Right ventricle myocardium inferior (tissue), 1 donor: ENCODE data around the gene ADAMTS5. TPM values are rescaled to one million over a fixed set of nuclear protein-coding genes. Genes with fewer than 3 reads are reported as not detected.
A peak's percentile ranks its signal among the peaks of the same experiment; 100 is the strongest.

ENCODE experiments used
- ATAC-seq: fragments of 200-7000 bp; cut with Tn5 transposase; one replicate; pipeline ENCODE4 v1.9.1; 2020; ENCODE audit warnings: mild to moderate bottlenecking, moderate library complexity
- DNase-seq: peaks from one replicate; pipeline ENCODE4 v3.0.0; 2021; ENCODE audit errors: missing footprints
- intact Hi-C: fragments of 100-400 bp; cut with DNase I; formaldehyde crosslinking; loops from one replicate; pipeline ENCODE4 v1.11.0; 2022
- total RNA-seq: library from RNA; stranded (reverse); fragmentation: NEBNext Ultra II Directional; extraction: Animal tissue kit (Norgen Biotek cat#: 25700); gene quantifications from one replicate; pipeline ENCODE4 v1.2.1, GENCODE V29; 2021
- donor health status: DM: no; HTN: yes; CAD: no; lungs with severe emphysema.

ADAMTS5 gene
- total RNA-seq, 1 donor from 2014 or later = 3.6 TPM

- no peak for DNase-seq
- intact Hi-C loops = no loop called here
- no peak for ATAC-seq
Measured at GRCh38 chr21:26954662-26955121, 12.2 kb downstream of the ADAMTS5 start.

GRCh38 chr21:26952374-26953066, 14.4 kb downstream of the ADAMTS5 start:
- intact Hi-C loops = no loop called here
- DNase-seq (no peak), ATAC-seq (no peak)

- intact Hi-C loops = no loop called here
- no peak for ATAC-seq
- DNase-seq = no peak
Measured at GRCh38 chr21:26949830-26950229, 17.1 kb downstream of the ADAMTS5 start.

- ATAC-seq (no peak), DNase-seq (no peak)
- intact Hi-C loops = no loop called here
Measured at GRCh38 chr21:26948194-26948593, 18.7 kb downstream of the ADAMTS5 start.

GRCh38 chr21:26946744-26947446, 20.0 kb downstream of the ADAMTS5 start:
- intact Hi-C loops = no loop called here
- DNase-seq = no peak
- ATAC-seq = peak; percentile 52

- ATAC-seq = peak; percentile 90
- no peak for DNase-seq
- intact Hi-C loops = no loop called here
Measured at GRCh38 chr21:26945916-26946675, 20.8 kb downstream of the ADAMTS5 start.

GRCh38 chr21:26943921-26944320, 23.0 kb downstream of the ADAMTS5 start:
- no peak for ATAC-seq
- DNase-seq = no peak
- intact Hi-C loops = no loop called here

- no peak for ATAC-seq
- intact Hi-C loops = no loop called here
- no peak for DNase-seq
Measured at GRCh38 chr21:26941421-26941820, 25.5 kb downstream of the ADAMTS5 start.

GRCh38 chr21:26939601-26940111, 27.2 kb downstream of the ADAMTS5 start:
- ATAC-seq = peak; percentile 74
- no peak for DNase-seq
- intact Hi-C loops = no loop called here

GRCh38 chr21:26936641-26937040, 30.2 kb downstream of the ADAMTS5 start:
- no peak for ATAC-seq
- intact Hi-C loops = no loop called here
- DNase-seq = no peak

- no peak for ATAC-seq
- DNase-seq = no peak
- intact Hi-C loops = no loop called here
Measured at GRCh38 chr21:26935977-26936376, 30.9 kb downstream of the ADAMTS5 start.

- ATAC-seq (no peak), DNase-seq (no peak)
- intact Hi-C loops = no loop called here
Measured at GRCh38 chr21:26934383-26934782, 32.5 kb downstream of the ADAMTS5 start.

- no peak for DNase-seq
- ATAC-seq = no peak
- intact Hi-C loops = no loop called here
Measured at GRCh38 chr21:26933448-26933847, 33.4 kb downstream of the ADAMTS5 start.

- ATAC-seq (no peak), DNase-seq (no peak)
- intact Hi-C loops = no loop called here
Measured at GRCh38 chr21:26925636-26926035, 41.3 kb downstream of the ADAMTS5 start.

GRCh38 chr21:26925122-26925521, 41.8 kb downstream of the ADAMTS5 start:
- no peak for ATAC-seq
- no peak for DNase-seq
- intact Hi-C loops = no loop called here

GRCh38 chr21:26923986-26924385, 42.9 kb downstream of the ADAMTS5 start:
- intact Hi-C loops = no loop called here

GRCh38 chr21:26920055-26920454, 46.8 kb downstream of the ADAMTS5 start:
- DNase-seq = no peak
- intact Hi-C loops = no loop called here
- no peak for ATAC-seq

More at GRCh38 chr21:26923986-26924385, 42.9 kb downstream of the ADAMTS5 start:
- DNase-seq (no peak), ATAC-seq (no peak)

- DNase-seq (no peak), ATAC-seq (no peak)
- intact Hi-C loops = no loop called here
Measured at GRCh38 chr21:26918323-26919079, 48.4 kb downstream of the ADAMTS5 start.

- intact Hi-C loops = no loop called here
- DNase-seq (no peak), ATAC-seq (no peak)
Measured at GRCh38 chr21:26916799-26917198, 50.1 kb downstream of the ADAMTS5 start.
